GM23338 (cell line): ENCODE results near the gene AK4.

Experiments used
- CTCF ChIP-seq, 2 experiments: fragments of 200-600 bp in 1 of 2; sonication (generic) in 1 of 2; conservative IDR thresholded peaks; 2 replicates each; pipeline versions ENCODE4 v1.5.1 to v1.6.1; 2016 to 2017; ENCODE audit warnings: antibody characterized with exemption in 2 of 2, low read depth in 2 of 2, mild to moderate bottlenecking in 2 of 2, moderate library complexity in 1 of 2
- EZH2 ChIP-seq: fragments of 200-600 bp; sonication (generic); IDR thresholded peaks from one replicate; pipeline ENCODE4 v1.8.0; 2017; ENCODE audit warnings: antibody characterized with exemption, mild to moderate bottlenecking, low read depth; ENCODE audit not compliant: unreplicated experiment
- POLR2AphosphoS5 ChIP-seq: IDR thresholded peaks from 2 replicates; pipeline ENCODE4 v1.6.1; 2016; ENCODE audit warnings: antibody characterized with exemption, low read depth
- REST ChIP-seq: IDR thresholded peaks from one replicate; pipeline ENCODE4 v1.6.1; 2018; ENCODE audit warnings: antibody characterized with exemption; ENCODE audit not compliant: unreplicated experiment
- ZNF114 ChIP-seq: fragments of 250-450 bp; sonication (Bioruptor Pico); IDR thresholded peaks from 2 replicates; pipeline ENCODE4 v1.5.0; 2020; ENCODE audit warnings: mild to moderate bottlenecking, moderate library complexity

- no peak for TF ChIP-seq CTCF (conservative IDR thresholded peaks at IDR 0.05; ENCODE audit: low read depth in 2 of 2)
- TF ChIP-seq ZNF114: no peak
- no peak for TF ChIP-seq POLR2AphosphoS5
- no peak for TF ChIP-seq EZH2
- TF ChIP-seq REST: no peak
These were observed 111.8 kb downstream of the AK4 start for GRCh38 chr1:65259816-65260215.
